ENCODE measurements around the gene ARL5B. TPM values are rescaled to one million over a fixed set of nuclear protein-coding genes. Genes with fewer than 3 reads are reported as not detected.

ARL5B gene
- total and polyA plus RNA-seq, 8 donors: 2.3 to 40.4 (median 3.9) TPM

- Histone ChIP-seq H3K27me3 (no peaks in the 10 kb centered on the region), H3K36me3 (peaks cover 0 to 24% (median 18%) of the 10 kb centered on the region in 4 donors), H3K4me1 (peaks cover 15 to 33% (median 26%) of the 10 kb centered on the region in 4 donors), H3K4me3 (peak overlapping the region; percentile 67 to 78 (median 74)), H3K9me3 (no peaks in the 10 kb centered on the region), H3K27ac (peak overlapping the region in 3 of 5 donors; percentile 91 to 94 (median 92))
- DNase-seq: no peak
- 3 to 6% (median 4%) methylated on average over 6 of the region's 6 CpGs for WGBS, 5 donors
- TF ChIP-seq POLR2AphosphoS5 (IDR thresholded peaks at IDR 0.05): no peak
- TF ChIP-seq POLR2A (IDR thresholded peaks at IDR 0.05): no peak
- TF ChIP-seq CTCF (IDR thresholded peaks at IDR 0.05): no peak
- TF ChIP-seq EP300 (IDR thresholded peaks at IDR 0.05): no peak
- intact Hi-C loops (cut with DNase I; ENCODE audit: low total_unique reads): no loop called here
These were observed 8.7 kb upstream of the ARL5B start for GRCh38 chr10:18650404-18650997.

GRCh38 chr10:18651324-18652007 lies 7.8 kb upstream of the ARL5B start, which contains the start of gene NSUN6:
NSUN6 (minus strand) TSS chr10:18651587; CDS start chr10:18651203, 384 bp downstream.
- peak; percentile 93 to 98 for DNase-seq
- Histone ChIP-seq H3K4me1 (peaks cover 15 to 33% (median 26%) of the 10 kb centered on the region in 4 donors), H3K27ac (peak within 1 kb of the TSS; percentile 88 to 94 (median 91)), H3K9me3 (no peaks in the 10 kb centered on the region), H3K36me3 (peaks cover 0 to 14% (median 9%) of the 10 kb centered on the region in 4 donors), H3K4me3 (peak within 1 kb of the TSS; percentile 67 to 78 (median 74)), H3K27me3 (no peaks in the 10 kb centered on the region)
- intact Hi-C loops (cut with DNase I; ENCODE audit: low total_unique reads): no loop called here
- TF ChIP-seq CTCF (IDR thresholded peaks at IDR 0.05) (no peak), POLR2AphosphoS5 (IDR thresholded peaks at IDR 0.05) (peak; percentile 43 to 93 (median 89)), EP300 (IDR thresholded peaks at IDR 0.05) (no peak), POLR2A (IDR thresholded peaks at IDR 0.05) (peak in 1 of 4 donors; percentile 61)
- 0 to 1% (median 0%) methylated on average over 38 to 39 of the region's 39 CpGs for WGBS, 5 donors

GRCh38 chr10:18653112-18653511 lies 6.1 kb upstream of the ARL5B start:
- intact Hi-C loops (cut with DNase I; ENCODE audit: low total_unique reads): no loop called here
- DNase-seq: no peak
- Histone ChIP-seq H3K36me3 (peaks cover 0 to 2% (median 0%) of the 10 kb centered on the region in 4 donors), H3K9me3 (no peaks in the 10 kb centered on the region), H3K4me1 (peaks cover 15 to 41% (median 29%) of the 10 kb centered on the region in 4 donors), H3K4me3 (no peak overlapping the region), H3K27me3 (no peaks in the 10 kb centered on the region), H3K27ac (no peak overlapping the region)
- TF ChIP-seq POLR2AphosphoS5 (IDR thresholded peaks at IDR 0.05) (no peak), EP300 (IDR thresholded peaks at IDR 0.05) (no peak), POLR2A (IDR thresholded peaks at IDR 0.05) (no peak), CTCF (IDR thresholded peaks at IDR 0.05) (no peak)
- WGBS, 5 donors: 90 to 94% (median 91%) methylated on average over 3 of the region's 3 CpGs

- Histone ChIP-seq H3K27ac (no peak overlapping the region), H3K4me3 (no peak overlapping the region), H3K36me3 (no peaks in the 10 kb centered on the region), H3K4me1 (peaks cover 12 to 35% (median 24%) of the 10 kb centered on the region in 4 donors), H3K9me3 (no peaks in the 10 kb centered on the region), H3K27me3 (no peaks in the 10 kb centered on the region)
- TF ChIP-seq POLR2AphosphoS5 (IDR thresholded peaks at IDR 0.05) (no peak), POLR2A (IDR thresholded peaks at IDR 0.05) (no peak), CTCF (IDR thresholded peaks at IDR 0.05) (no peak), EP300 (IDR thresholded peaks at IDR 0.05) (no peak)
- intact Hi-C loops (cut with DNase I; ENCODE audit: low total_unique reads): no loop called here
- DNase-seq: no peak
- 82 to 91% (median 90%) methylated on average over 3 of the region's 3 CpGs for WGBS, 5 donors
These were observed 2.5 kb upstream of the ARL5B start for GRCh38 chr10:18656724-18657123.

Measured in stomach (tissue), 9 donors.